HG02623 (cell line): ENCODE results near the gene DCLK1.
"Not testable (repeated sequence)": the region's sequence is repeated elsewhere in the genome, so short reads cannot be mapped to it uniquely, and the experiment has no call there.

ENCODE experiments used
- ATAC-seq: cut with Tn5 transposase; IDR thresholded peaks from one replicate; pipeline ENCODE4 v1.9.1; 2021; ENCODE audit warnings: moderate library complexity; ENCODE audit not compliant: unreplicated experiment

The DCLK1 gene

DNA sequence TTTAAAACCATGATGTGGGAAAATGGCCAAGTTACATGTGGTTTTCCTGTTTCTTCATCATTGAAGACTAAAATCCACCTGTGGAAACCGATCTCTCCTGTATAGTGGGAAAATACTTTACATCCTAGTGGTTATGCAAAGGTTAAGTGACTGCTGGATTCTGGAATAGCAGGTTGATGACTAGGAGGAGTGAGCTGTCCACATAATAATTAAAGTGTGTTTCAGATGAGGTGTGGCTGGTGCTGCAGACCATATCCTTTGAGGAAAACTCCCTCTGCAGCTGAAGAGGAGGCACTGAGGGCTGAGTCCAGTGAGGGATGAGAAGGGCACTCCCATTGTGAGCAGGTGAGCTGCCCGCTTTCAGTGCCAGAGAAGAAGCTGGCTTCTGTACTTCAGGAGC lies 43.2 kb downstream of the DCLK1 start:
- no peak for ATAC-seq

DNA sequence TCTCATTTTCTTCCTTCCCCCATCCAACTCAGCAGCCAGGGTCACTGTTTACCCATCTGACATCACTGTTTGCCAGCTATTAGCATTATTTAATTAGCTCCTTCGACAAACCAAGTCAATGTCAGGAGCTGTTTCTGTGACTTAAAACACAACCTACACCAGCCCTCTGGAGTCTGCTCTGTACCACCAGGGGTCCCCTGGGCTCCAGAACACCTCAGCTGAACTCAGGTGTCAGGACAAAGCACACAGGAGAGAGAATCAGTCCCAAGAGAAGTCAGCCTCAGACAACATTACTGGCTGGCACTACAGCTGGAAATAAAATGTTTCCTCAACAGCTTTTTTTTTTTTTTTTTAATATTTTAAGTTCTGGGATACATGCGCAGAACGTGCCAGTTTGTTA lies 45.1 kb downstream of the DCLK1 start:
- no peak for ATAC-seq

DNA sequence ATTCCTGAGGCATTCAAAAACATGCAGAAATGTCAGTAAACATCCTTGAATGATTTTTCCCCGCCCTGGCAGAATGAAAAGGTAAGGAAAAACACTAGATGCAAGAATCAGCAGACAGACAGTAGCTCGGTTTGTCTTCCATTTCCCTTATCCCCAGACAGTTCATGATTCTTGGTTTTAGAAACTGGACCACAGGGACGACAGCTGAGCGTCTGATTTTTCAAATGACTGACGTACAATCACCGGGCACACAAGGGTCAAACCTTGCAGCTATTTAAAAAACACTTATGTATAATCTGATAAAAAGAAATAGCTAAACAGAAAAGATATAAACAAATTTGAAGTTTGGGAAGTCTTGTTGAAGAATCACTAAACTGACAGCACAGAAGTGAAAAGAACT lies 47.1 kb downstream of the DCLK1 start:
- ATAC-seq, result no peak

DNA sequence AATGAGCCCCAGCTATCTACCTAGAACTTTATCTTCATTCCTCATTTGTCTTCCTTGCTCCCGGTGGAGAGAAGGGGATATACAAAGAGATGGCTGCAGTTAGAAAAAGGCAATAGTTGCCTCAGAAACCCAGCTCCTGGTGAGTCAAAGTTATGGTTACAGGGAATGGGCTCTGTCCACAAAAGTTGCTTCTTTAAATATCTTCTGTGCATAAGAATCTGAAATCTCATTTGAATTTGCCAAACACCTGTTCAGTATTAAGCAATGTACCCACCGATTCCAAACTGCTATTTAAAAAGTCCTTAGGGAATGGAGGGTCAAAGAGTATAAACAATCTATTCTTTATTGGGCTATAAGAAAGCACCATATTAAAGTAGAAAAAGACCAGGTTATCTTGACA lies 48.4 kb downstream of the DCLK1 start:
- no peak for ATAC-seq

- ATAC-seq, result no peak
Measured at GRCh38 chr13:36082396-36082795, 48.8 kb downstream of the DCLK1 start.

- no peak for ATAC-seq
Measured at GRCh38 chr13:36076211-36076610, 55.0 kb downstream of the DCLK1 start.

- no peak for ATAC-seq
Measured at GRCh38 chr13:36074659-36075058, 56.5 kb downstream of the DCLK1 start.

DNA sequence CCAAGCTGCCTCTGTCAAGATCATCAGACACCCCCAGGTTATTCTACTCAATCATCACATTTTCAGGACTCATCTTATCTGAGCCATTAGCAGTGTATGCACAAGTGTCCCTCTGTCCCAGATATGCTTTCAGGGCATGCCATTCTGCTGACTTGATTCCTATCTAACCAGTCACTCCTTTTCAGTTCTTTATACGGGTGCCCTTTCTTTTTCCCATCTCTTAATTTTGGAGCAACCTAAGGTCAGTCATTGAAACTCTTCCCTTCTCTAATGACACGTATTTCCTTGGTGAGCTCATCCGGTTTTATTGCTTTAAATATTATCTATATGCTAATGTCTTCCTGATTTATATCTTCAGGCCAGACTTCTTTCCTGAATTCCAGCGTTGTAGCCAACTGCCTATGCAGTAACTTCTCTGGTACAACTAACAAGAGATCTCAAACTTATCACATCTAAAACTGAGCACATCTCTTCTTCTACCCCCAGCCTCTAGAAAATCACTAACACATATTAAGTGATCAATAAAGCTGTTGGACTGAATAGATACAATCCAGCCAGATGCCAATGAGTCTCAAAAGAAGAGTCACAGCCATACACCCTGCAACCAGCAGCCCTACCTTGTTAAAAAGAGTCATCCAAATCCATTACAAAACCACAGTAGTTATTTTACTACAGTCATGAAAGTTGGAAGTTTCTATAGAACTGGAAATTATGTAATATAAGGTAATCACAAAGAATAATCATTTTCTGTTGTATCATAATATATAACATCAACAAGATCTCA lies 58.8 kb downstream of the DCLK1 start:
- no peak for ATAC-seq

GRCh38 chr13:36070504-36071192 lies 60.5 kb downstream of the DCLK1 start:
- not testable (repeated sequence) for ATAC-seq

DNA sequence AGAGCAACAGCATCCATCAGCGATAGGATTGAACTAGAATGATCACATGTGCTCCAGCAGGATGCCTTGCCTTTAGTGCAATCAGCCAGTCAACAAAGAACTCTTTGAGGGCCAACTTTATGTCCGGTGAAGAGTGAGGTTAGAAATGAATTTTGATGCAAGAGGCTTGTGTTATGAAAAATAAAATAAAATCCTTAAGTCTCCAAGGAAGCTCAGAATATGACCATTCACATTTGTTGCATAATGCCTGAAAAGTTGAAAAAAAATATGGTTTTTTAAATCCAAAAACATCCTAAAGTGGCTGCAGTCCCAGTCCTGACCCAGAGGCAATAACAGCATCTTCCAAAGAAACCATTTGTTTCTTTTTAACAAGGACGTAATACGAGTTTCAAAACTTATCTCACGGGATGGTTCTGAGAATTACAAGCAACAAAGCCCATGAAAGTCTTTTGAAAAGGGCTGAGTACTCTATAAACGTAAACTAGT lies 61.3 kb downstream of the DCLK1 start:
- ATAC-seq, result no peak

- ATAC-seq, result no peak
Measured at GRCh38 chr13:36068991-36069390, 62.2 kb downstream of the DCLK1 start.

DNA sequence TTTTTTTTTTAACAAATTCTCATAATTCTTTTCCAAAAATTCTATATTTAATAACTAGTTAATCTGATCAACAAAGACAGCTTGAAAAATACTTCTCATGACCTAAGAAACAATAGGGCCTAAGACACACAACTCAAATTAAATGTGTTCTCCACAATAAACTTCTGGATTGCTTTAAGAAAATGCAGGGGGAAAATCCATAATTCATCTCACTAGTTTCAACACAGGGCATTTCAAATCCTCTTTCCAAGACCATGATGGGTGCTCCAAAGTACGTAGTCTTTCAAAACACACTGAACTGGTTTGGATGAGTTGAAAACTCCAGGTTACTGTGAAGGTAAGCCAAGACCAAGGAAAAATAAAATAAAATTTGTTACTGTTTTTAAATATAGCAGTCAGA lies 62.6 kb downstream of the DCLK1 start:
- ATAC-seq, result no peak

DNA sequence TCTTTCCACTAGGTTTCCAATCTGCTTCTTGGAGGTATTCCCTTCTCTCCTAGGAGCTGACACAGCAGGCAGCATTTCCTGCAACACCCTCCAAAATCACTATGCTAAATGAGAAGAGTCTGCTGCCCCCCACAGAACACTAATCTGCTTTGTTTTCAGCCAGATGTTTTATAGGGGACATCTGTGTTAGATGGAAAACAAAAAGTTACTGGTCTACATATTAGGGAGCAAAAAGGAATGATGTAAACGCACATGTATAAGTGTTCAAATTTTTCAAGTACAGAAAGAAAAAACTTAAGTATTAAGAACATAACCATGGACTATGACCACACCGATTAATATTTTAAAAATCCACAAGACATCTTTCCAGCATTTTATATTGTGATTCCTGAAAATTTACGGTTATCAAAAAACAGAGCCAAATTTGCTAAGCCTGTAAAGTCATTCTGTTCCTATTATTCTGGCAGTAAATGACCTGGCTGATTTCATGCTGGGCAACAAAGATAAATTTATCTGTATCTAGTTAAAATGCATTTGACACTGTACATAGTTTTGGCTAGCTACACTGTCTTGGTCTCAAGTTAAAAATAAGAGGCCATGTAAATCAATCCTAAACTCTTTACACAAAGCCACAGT lies 63.3 kb downstream of the DCLK1 start:
- no peak for ATAC-seq

- no peak for ATAC-seq
Measured at GRCh38 chr13:36062249-36062648, 68.9 kb downstream of the DCLK1 start.

GRCh38 chr13:36061621-36062020 lies 69.6 kb downstream of the DCLK1 start:
- no peak for ATAC-seq

- ATAC-seq, result no peak
Measured at GRCh38 chr13:36061054-36061453, 70.1 kb downstream of the DCLK1 start.

DNA sequence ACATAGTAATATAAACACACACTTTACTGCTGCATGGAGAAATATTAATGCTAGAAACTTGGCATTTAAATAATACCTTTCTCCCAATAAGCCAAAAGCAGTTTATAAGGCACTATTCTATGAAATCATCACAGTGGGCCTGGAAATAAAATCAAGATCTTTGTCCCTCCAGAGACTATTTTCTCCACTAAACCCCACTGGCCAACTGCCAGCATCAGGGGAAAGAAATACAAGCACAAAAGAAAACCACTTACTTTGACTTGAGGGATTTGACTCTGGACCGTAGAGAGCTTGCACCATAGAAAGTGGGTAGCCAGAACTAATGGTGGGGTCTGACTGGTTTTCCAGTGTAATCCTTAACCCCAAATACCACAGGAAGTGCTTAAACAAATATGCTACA lies 71.9 kb downstream of the DCLK1 start:
- no peak for ATAC-seq

DNA sequence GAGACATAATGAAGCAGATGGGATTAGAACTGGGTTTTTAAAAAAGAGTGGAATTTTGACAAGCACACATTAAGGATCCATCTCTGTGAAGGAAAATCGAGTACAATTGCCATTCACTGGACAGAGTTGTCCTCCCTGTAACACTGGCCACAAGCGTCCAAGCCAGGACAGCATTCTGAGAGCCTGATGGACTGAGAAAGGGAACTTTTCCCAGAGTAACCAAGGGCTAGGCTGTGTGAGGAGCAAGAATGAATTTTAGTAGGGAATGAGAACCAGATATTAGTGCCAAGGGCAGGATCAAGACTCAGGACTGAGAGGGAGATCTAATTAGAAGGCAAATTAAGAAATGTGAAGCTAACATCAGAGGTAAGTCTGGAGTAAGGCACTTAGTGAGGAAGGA lies 73.1 kb downstream of the DCLK1 start:
- no peak for ATAC-seq

- no peak for ATAC-seq
Measured at GRCh38 chr13:36057547-36057946, 73.6 kb downstream of the DCLK1 start.

DNA sequence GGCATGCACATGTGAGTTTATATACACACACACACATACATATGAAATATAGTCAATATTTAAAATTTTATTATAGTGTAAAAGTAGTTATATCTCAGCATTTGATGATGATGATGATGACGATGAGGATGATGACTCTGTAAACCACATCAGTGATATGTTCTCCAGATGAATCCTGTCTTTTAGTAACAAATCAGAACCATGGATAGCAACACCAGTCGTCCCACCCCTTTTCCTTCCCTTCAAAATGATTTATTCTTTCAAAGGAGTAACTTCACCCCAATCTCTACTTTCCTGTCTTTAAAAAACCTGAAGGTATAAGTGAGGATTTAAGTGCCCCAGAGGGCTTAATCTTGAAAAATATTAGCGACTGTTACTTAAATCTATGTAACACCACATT lies 74.1 kb downstream of the DCLK1 start:
- ATAC-seq, result no peak

- ATAC-seq, result no peak
Measured at GRCh38 chr13:36055366-36055765, 75.8 kb downstream of the DCLK1 start.

DNA sequence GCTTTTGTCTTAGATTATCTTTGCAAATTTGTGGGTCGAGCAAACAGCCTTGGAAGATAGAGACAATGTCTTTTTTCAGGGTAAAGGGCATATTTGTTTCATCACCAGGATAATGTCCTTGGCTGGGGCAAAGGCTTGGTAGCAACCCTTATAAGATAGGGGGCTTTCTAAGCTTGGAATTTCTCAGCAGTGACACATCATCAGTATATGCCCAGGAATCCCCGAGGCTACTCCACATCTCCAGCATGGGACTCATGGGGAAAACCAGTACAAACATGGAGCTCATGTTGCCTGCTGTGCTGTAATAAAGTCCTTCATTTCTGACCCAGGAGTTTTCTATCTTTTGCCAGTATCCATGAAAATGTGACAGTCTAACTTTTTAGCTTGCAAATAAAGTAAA lies 77.1 kb downstream of the DCLK1 start:
- ATAC-seq, result no peak
